A549 (cell line): ENCODE results near the gene CPA1. TPM values are rescaled to one million over a fixed set of nuclear protein-coding genes. Genes with fewer than 3 reads are reported as not detected.

Experiments used
- ATAC-seq, 2 experiments: fragments of 200-7000 bp in 1 of 2; fragments of >200 bp in 1 of 2; cut with Nextera tagmentation in 1 of 2; cut with Tn5 transposase in 1 of 2; 3 replicates each; pipeline versions ENCODE4 v1.8.0 to v1.9.1; 2018 to 2020; ENCODE audit warnings: mild to moderate bottlenecking in 1 of 2, moderate library complexity in 1 of 2
- CTCF ChIA-PET: fragments of 300-600 bp; sonication (Branson Sonifier 250); formaldehyde crosslinking; extraction: SDS; loops from one replicate; lab custom pipeline; 2021; ENCODE audit warnings: antibody characterized with exemption, inconsistent platforms; lab: Yijun Ruan, JAX
- POLR2A ChIA-PET: fragments of 350-600 bp; formaldehyde crosslinking; extraction: SDS; loops from one replicate; lab custom pipeline; 2021; ENCODE audit warnings: antibody characterized with exemption, inconsistent platforms; lab: Yijun Ruan, JAX
- DNase-seq, 2 experiments: peaks; one replicate each; pipeline versions ENCODE4 v3.0.0 to v3.0.0-alpha.2; 2011 to 2016; ENCODE audit warnings: low read depth in 1 of 2, low spot score in 1 of 2
- FAIRE-seq: peaks from 2 replicates; lab custom pipeline; 2011; peaks lifted over from hg19 to GRCh38; lab: Jason Lieb, UNC
- H3K27ac ChIP-seq, 2 experiments: fragments of >200 bp; sonication (Bioruptor Twin); formaldehyde crosslinking; 3 replicates each; pipeline ENCODE4 v1.5.1; 2016 to 2017
- H3K4me1 ChIP-seq: fragments of >200 bp; sonication (Bioruptor Twin); formaldehyde crosslinking; 3 replicates; pipeline ENCODE4 v1.6.1; 2016
- H3K4me2 ChIP-seq: fragments of >200 bp; sonication (Bioruptor Twin); formaldehyde crosslinking; 3 replicates; pipeline ENCODE4 v1.6.1; 2016
- H3K4me3 ChIP-seq: fragments of >200 bp; sonication (Bioruptor Twin); formaldehyde crosslinking; 3 replicates; pipeline ENCODE4 v1.5.1; 2016
- H3K9me3 ChIP-seq: fragments of >200 bp; sonication (Bioruptor Twin); formaldehyde crosslinking; 3 replicates; pipeline ENCODE4 v1.6.1; 2016
- CBX8 ChIP-seq: fragments of 200-600 bp; sonication (generic); IDR thresholded peaks from 2 replicates; pipeline ENCODE4 v1.6.1; 2016
- CHD4 ChIP-seq: fragments of 200-600 bp; sonication (generic); IDR thresholded peaks from 2 replicates; pipeline ENCODE4 v1.6.1; 2016; ENCODE audit warnings: antibody characterized with exemption, mild to moderate bottlenecking, borderline replicate concordance
- ESRRA ChIP-seq: fragments of 150-350 bp; IDR thresholded peaks from 2 replicates; pipeline ENCODE4 v1.6.1; 2014; ENCODE audit warnings: mild to moderate bottlenecking, low read length, borderline replicate concordance
- FOSB ChIP-seq: fragments of 250-450 bp; sonication (Bioruptor Pico); IDR thresholded peaks from 2 replicates; pipeline ENCODE4 v1.5.0; 2020; ENCODE audit warnings: mild to moderate bottlenecking, moderate library complexity
- FOSL2 ChIP-seq, 2 experiments: fragments of 450-650 bp in 1 of 2; fragments of >200 bp in 1 of 2; sonication (Bioruptor Twin) in 1 of 2; formaldehyde crosslinking; IDR thresholded peaks; 2 replicates each; pipeline versions ENCODE4 v1.5.0 to v1.6.1; 2016 to 2020; ENCODE audit warnings: mild to moderate bottlenecking in 1 of 2, moderate library complexity in 1 of 2
- HES2 ChIP-seq: fragments of >200 bp; sonication (Bioruptor Twin); formaldehyde crosslinking; IDR thresholded peaks from 2 replicates; pipeline ENCODE4 v1.6.1; 2016
- HEYL ChIP-seq: fragments of 250-450 bp; sonication (Bioruptor Pico); IDR thresholded peaks from 2 replicates; pipeline ENCODE4 v1.8.0; 2021; ENCODE audit warnings: mild to moderate bottlenecking, moderate library complexity
- HMGXB4 ChIP-seq: fragments of 250-450 bp; sonication (Bioruptor Pico); IDR thresholded peaks from 2 replicates; pipeline ENCODE4 v1.5.0; 2021; ENCODE audit warnings: mild to moderate bottlenecking, moderate library complexity, borderline replicate concordance
- HOXA7 ChIP-seq: fragments of 250-450 bp; sonication (Bioruptor Pico); IDR thresholded peaks from 2 replicates; pipeline ENCODE4 v1.5.0; 2020; ENCODE audit warnings: mild to moderate bottlenecking, moderate library complexity
- HOXB13 ChIP-seq: fragments of 250-450 bp; sonication (Bioruptor Pico); IDR thresholded peaks from 2 replicates; pipeline ENCODE4 v1.5.0; 2020; ENCODE audit warnings: low read depth, mild to moderate bottlenecking, moderate library complexity
- HOXB5 ChIP-seq: fragments of 250-450 bp; sonication (Bioruptor Pico); IDR thresholded peaks from 2 replicates; pipeline ENCODE4 v1.5.0; 2020; ENCODE audit warnings: mild to moderate bottlenecking, moderate library complexity
- JUN ChIP-seq, 2 experiments: fragments of >200 bp; sonication (Bioruptor Twin); formaldehyde crosslinking; IDR thresholded peaks; 2 replicates in 1 of 2; 3 replicates in 1 of 2; pipeline ENCODE4 v1.6.1; 2016 to 2017
- JUNB ChIP-seq: fragments of >200 bp; sonication (Bioruptor Twin); formaldehyde crosslinking; IDR thresholded peaks from 2 replicates; pipeline ENCODE4 v1.6.1; 2016
- MAFK ChIP-seq: fragments of 450-650 bp; IDR thresholded peaks from 2 replicates; pipeline ENCODE4 v1.6.1; 2014; ENCODE audit not compliant: partially characterized antibody
- MYC ChIP-seq: IDR thresholded peaks from 2 replicates; pipeline ENCODE4 v1.6.1; 2012; ENCODE audit warnings: mild to moderate bottlenecking, inconsistent platforms, low read length, improper control_type of control experiment, borderline replicate concordance
- NFE2L2 ChIP-seq: fragments of 150-350 bp; conservative IDR thresholded peaks from 2 replicates; pipeline ENCODE4 v1.6.1; 2014; ENCODE audit warnings: low read length
- PHF8 ChIP-seq: fragments of 200-600 bp; sonication (generic); IDR thresholded peaks from 2 replicates; pipeline ENCODE4 v1.6.1; 2016; ENCODE audit warnings: low read depth, mild to moderate bottlenecking, antibody characterized with exemption, moderate library complexity, borderline replicate concordance
- POLR2AphosphoS2 ChIP-seq: conservative IDR thresholded peaks from 2 replicates; pipeline ENCODE4 v1.6.1; 2012; ENCODE audit warnings: low read length, improper control_type of control experiment, inconsistent platforms
- RAD21 ChIP-seq, 2 experiments: fragments of >200 bp in 1 of 2; sonication (Bioruptor Twin) in 1 of 2; formaldehyde crosslinking in 1 of 2; IDR thresholded peaks in 1 of 2; conservative IDR thresholded peaks in 1 of 2; 2 replicates in 1 of 2; 3 replicates in 1 of 2; pipeline ENCODE4 v1.6.1; 2012 to 2018; ENCODE audit warnings: inconsistent platforms in 1 of 2
- RARB ChIP-seq: fragments of 250-450 bp; sonication (Bioruptor Pico); IDR thresholded peaks from 2 replicates; pipeline ENCODE4 v1.8.0; 2021; ENCODE audit warnings: mild to moderate bottlenecking, moderate library complexity
- RFX5 ChIP-seq: fragments of 450-650 bp; IDR thresholded peaks from 2 replicates; pipeline ENCODE4 v1.7.1; 2014; ENCODE audit warnings: antibody characterized with exemption, mild to moderate bottlenecking, moderate library complexity
- RNF2 ChIP-seq: fragments of 200-600 bp; sonication (generic); IDR thresholded peaks from 2 replicates; pipeline ENCODE4 v1.6.1; 2016; ENCODE audit warnings: low read depth, mild to moderate bottlenecking, antibody characterized with exemption, moderate library complexity, borderline replicate concordance
- SREBF2 ChIP-seq: fragments of 450-650 bp; IDR thresholded peaks from 2 replicates; pipeline ENCODE4 v1.6.1; 2014; ENCODE audit warnings: mild to moderate bottlenecking, moderate library complexity
- TFCP2L1 ChIP-seq: fragments of 250-450 bp; sonication (Bioruptor Pico); IDR thresholded peaks from 2 replicates; pipeline ENCODE4 v1.5.0; 2021; ENCODE audit warnings: mild to moderate bottlenecking
- TP53 ChIP-seq: fragments of 250-450 bp; sonication (Bioruptor Pico); IDR thresholded peaks from 2 replicates; pipeline ENCODE4 v1.5.0; 2021; ENCODE audit warnings: mild to moderate bottlenecking, moderate library complexity
- ZFP36 ChIP-seq: fragments of 450-650 bp; IDR thresholded peaks from 2 replicates; pipeline ENCODE4 v1.6.1; 2014; ENCODE audit warnings: borderline replicate concordance; ENCODE audit not compliant: partially characterized antibody
- ZNF302 ChIP-seq: fragments of 250-450 bp; sonication (Bioruptor Pico); IDR thresholded peaks from 2 replicates; pipeline ENCODE4 v1.9.0; 2021; ENCODE audit warnings: inconsistent platforms, mild to moderate bottlenecking, moderate library complexity
- ZSCAN20 ChIP-seq: fragments of 250-450 bp; sonication (Bioruptor Pico); IDR thresholded peaks from 2 replicates; pipeline ENCODE4 v1.8.0; 2022; ENCODE audit warnings: mild to moderate bottlenecking, moderate library complexity
- WGBS: methylation state at CpG from one replicate; pipeline ENCODE4 v1.1.6; 2017; ENCODE audit errors: missing lambda C conversion rate; 5-methylcytosine and 5-hydroxymethylcytosine counted together
- polyA plus RNA-seq, 4 experiments: library from polyadenylated mRNA; depleted of rRNA in 3 of 4; stranded (reverse); fragments of >200 nt; fragmentation: RNase III in 1 of 4; extraction: RNeasy Plus Mini Kit Qiagen cat#74134 plus additional on column Dnase treatment in 1 of 4; gene quantifications; 2 replicates in 3 of 4; 3 replicates in 1 of 4; pipeline ENCODE4 v1.2.3, GENCODE V29; 2011 to 2017
- TF ChIP-seq, protein P1 (sequence below): fragments of >200 bp; sonication (Bioruptor Twin); formaldehyde crosslinking; IDR thresholded peaks from 3 replicates; pipeline ENCODE4 v1.5.1; 2016
- TF ChIP-seq, protein P2 (sequence below): fragments of >200 bp; sonication (Bioruptor Twin); formaldehyde crosslinking; IDR thresholded peaks from 3 replicates; pipeline ENCODE4 v1.6.1; 2016

Gene CPA1
- polyA plus RNA-seq, 2 of the 4 experiments (the other 2 are of a cell fraction): not detected

DNA sequence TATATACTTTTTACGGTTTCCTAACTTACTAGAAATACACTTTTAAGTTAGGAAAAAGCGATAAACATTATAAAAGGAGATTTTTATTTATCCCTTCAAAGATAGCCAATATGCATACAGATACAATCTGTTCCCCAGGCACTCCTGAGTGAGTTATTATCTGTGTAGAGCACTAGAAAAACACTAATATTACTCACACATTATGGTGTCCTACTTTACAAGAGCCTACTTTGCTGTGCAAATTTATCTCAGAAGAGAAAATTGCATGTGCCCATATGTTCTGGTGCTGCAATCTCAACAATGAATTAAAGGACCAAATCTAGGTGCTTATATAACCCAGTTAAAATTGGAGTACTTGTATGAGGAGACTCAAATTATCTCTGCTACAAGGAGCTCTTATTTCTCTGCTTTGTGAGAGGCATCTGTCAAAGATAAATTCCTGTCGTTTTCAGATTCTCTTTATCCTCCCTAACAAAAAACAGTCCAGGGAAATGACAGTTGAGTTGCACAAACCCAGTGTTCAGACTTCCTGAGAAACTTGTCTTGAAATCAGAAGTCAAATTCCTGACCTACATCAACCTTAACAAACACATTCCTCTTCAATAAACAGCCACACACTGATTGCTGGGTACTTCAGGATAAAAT lies 28.9 kb downstream of the CPA1 start:
- DNase-seq: no peak
- FAIRE-seq: peak; percentile 36
- TF ChIP-seq, protein P1, sequence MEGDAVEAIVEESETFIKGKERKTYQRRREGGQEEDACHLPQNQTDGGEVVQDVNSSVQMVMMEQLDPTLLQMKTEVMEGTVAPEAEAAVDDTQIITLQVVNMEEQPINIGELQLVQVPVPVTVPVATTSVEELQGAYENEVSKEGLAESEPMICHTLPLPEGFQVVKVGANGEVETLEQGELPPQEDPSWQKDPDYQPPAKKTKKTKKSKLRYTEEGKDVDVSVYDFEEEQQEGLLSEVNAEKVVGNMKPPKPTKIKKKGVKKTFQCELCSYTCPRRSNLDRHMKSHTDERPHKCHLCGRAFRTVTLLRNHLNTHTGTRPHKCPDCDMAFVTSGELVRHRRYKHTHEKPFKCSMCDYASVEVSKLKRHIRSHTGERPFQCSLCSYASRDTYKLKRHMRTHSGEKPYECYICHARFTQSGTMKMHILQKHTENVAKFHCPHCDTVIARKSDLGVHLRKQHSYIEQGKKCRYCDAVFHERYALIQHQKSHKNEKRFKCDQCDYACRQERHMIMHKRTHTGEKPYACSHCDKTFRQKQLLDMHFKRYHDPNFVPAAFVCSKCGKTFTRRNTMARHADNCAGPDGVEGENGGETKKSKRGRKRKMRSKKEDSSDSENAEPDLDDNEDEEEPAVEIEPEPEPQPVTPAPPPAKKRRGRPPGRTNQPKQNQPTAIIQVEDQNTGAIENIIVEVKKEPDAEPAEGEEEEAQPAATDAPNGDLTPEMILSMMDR: no peak
- no peak for TF ChIP-seq MYC
- ChIA-PET POLR2A (no interaction called here), CTCF (no interaction called here)
- no peak for ATAC-seq
- Histone ChIP-seq H3K9me3 (no peaks in the 10 kb centered on the region), H3K27ac (no peak overlapping the region), H3K4me2 (no peak overlapping the region), H3K4me3 (no peak overlapping the region), H3K4me1 (no peaks in the 10 kb centered on the region)
- 70% methylated on average over 3 of the region's 3 CpGs for WGBS

GRCh38 chr7:130409712-130410072 lies 29.4 kb downstream of the CPA1 start:
- no peak for DNase-seq

DNA sequence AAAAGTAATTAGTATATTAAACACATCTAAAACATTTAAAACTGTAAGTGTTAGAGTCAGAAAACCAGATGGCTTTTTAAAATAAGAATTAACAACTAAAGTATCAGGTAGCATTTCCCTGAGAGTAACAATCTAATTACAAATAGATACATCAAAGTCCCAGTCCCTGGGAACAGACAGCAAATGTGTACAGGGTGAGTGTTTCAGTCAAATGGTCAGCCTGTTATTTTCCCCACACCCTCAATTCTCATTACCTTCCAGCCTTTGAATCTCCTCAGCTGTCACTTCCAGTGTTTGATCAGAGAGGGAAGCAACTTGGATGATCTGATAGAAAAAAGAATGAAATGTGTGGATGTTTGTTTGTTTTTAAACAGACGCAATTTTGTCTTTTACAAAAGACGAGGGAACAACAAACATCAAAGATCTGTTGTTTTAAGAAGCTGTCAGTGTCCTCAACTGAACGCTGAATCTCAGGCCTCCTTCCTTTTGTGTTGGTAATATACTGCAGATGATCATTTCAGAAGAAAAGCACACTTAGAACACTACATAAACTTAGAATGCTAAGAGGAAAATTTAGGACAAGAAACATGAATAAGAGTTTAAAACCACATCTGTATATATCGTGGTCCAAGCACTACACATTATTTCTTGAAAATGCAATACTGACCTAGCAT lies 30.7 kb downstream of the CPA1 start:
- FAIRE-seq (no peak), DNase-seq (no peak)
- CTCF ChIA-PET: no interaction called here
- no peak for TF ChIP-seq TP53 (CRISPR knock-in tag)
- TF ChIP-seq HMGXB4 (CRISPR knock-in tag): no peak
- TF ChIP-seq HOXB13: no peak
- no peak for TF ChIP-seq TFCP2L1 (CRISPR knock-in tag)
- TF ChIP-seq RAD21 (conservative IDR thresholded peaks at IDR 0.05 in 1 of 2, IDR thresholded peaks at IDR 0.05 in 1 of 2): no peak
- no peak for TF ChIP-seq HOXA7 (CRISPR knock-in tag)
- no peak for TF ChIP-seq ZFP36
- TF ChIP-seq ESRRA: no peak
- TF ChIP-seq JUN (IDR thresholded peaks at IDR 0.05): no peak
- TF ChIP-seq NFE2L2: no peak
- no peak for TF ChIP-seq HOXB5
- TF ChIP-seq RARB (CRISPR knock-in tag): no peak
- TF ChIP-seq HES2: no peak
- TF ChIP-seq RNF2: no peak
- no peak for TF ChIP-seq ZSCAN20 (CRISPR knock-in tag)
- no peak for TF ChIP-seq FOSL2 (IDR thresholded peaks at IDR 0.05)
- TF ChIP-seq FOSL2 (CRISPR knock-in tag; IDR thresholded peaks at IDR 0.05): no peak
- no peak for TF ChIP-seq SREBF2
- TF ChIP-seq, all 56 proteins: peak for 0
- no peak for ATAC-seq
- POLR2A ChIA-PET: no interaction called here
- Histone ChIP-seq H3K9me3 (no peaks in the 10 kb centered on the region), H3K4me1 (no peaks in the 10 kb centered on the region), H3K4me3 (no peak overlapping the region), H3K4me2 (no peak overlapping the region), H3K27ac (no peak overlapping the region)
- WGBS: 86% methylated on average over 4 of the region's 4 CpGs

More at GRCh38 chr7:130409712-130410072, 29.4 kb downstream of the CPA1 start:
- no peak overlapping the region for H3K4me2 ChIP-seq
- H3K9me3 ChIP-seq: no peaks in the 10 kb centered on the region
- H3K4me1 ChIP-seq: no peaks in the 10 kb centered on the region
- TF ChIP-seq POLR2AphosphoS2 (no peak), TP53 (CRISPR knock-in tag) (no peak), ZSCAN20 (CRISPR knock-in tag) (no peak), CHD4 (no peak), FOSB (CRISPR knock-in tag) (no peak), JUN (IDR thresholded peaks at IDR 0.05) (no peak), HEYL (no peak), CBX8 (no peak), PHF8 (no peak), RFX5 (no peak), ZNF302 (CRISPR knock-in tag) (no peak), JUNB (no peak), MAFK (no peak), HOXA7 (CRISPR knock-in tag) (no peak)
- TF ChIP-seq, protein P2, sequence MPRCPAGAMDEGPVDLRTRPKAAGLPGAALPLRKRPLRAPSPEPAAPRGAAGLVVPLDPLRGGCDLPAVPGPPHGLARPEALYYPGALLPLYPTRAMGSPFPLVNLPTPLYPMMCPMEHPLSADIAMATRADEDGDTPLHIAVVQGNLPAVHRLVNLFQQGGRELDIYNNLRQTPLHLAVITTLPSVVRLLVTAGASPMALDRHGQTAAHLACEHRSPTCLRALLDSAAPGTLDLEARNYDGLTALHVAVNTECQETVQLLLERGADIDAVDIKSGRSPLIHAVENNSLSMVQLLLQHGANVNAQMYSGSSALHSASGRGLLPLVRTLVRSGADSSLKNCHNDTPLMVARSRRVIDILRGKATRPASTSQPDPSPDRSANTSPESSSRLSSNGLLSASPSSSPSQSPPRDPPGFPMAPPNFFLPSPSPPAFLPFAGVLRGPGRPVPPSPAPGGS: no peak
- POLR2A ChIA-PET: no interaction called here
- no peak for FAIRE-seq
- H3K27ac ChIP-seq: no peak overlapping the region
- no peak overlapping the region for H3K4me3 ChIP-seq
- no peak for ATAC-seq
- CTCF ChIA-PET: no interaction called here
- 90% methylated on average over 4 of the region's 4 CpGs for WGBS
